GM20000 (cell line): ENCODE data around the gene MAGI1.

ENCODE experiments used
- DNase-seq: peaks from one replicate; pipeline ENCODE4 v3.0.0; 2012; ENCODE audit warnings: low spot score
- TF ChIP-seq, protein P1 (sequence below): IDR thresholded peaks from 2 replicates; pipeline ENCODE4 v1.5.1; 2012; ENCODE audit warnings: mild to moderate bottlenecking, control low read depth; ENCODE audit errors: extremely low read depth, missing control alignments

The MAGI1 gene

DNA sequence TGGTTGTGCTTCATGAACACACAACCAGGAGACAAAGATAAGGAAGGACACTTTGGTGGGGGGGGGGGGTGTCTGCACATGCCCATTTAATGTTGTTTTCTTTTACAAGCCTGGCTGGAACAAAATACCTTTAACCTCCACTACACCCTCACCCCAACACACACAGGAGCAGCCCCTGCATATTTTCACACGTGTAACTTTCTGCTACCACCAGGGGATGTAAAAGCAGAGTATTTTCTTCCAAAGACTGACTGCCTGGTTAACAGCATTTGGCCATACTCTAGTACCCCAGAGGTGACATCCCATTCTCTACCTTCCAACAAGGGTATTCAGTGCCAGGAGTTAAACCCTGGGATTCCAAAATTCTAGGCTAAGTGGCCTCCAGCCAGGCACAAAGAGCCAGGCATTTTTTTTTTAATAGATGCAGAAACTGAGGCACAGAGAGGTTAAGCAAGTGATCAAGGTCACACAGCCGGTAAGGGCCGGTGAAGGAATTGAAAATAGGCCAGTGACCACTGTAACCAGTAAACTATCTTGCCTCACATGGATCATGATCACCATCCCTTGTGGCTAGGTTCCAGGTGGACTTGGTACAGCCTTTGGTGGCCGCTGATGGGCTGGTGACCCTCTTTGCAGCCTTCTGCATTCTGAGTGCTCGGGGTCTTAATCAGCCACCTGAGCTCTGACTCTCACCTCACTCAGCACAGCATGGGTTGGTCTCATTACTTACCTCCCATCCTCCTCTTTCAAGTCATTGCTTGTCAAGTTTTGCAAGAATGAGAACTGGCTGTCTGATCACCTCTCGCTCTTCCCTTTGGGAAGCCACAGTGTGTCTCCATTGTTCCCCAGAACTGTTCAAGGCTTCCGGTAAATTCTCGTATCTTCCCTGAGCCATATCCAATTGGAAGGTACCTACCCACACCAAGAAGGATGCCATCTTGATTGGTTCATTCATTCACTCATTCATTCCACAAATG lies 20.4 kb downstream of the MAGI1 start:
- TF ChIP-seq, protein P1, sequence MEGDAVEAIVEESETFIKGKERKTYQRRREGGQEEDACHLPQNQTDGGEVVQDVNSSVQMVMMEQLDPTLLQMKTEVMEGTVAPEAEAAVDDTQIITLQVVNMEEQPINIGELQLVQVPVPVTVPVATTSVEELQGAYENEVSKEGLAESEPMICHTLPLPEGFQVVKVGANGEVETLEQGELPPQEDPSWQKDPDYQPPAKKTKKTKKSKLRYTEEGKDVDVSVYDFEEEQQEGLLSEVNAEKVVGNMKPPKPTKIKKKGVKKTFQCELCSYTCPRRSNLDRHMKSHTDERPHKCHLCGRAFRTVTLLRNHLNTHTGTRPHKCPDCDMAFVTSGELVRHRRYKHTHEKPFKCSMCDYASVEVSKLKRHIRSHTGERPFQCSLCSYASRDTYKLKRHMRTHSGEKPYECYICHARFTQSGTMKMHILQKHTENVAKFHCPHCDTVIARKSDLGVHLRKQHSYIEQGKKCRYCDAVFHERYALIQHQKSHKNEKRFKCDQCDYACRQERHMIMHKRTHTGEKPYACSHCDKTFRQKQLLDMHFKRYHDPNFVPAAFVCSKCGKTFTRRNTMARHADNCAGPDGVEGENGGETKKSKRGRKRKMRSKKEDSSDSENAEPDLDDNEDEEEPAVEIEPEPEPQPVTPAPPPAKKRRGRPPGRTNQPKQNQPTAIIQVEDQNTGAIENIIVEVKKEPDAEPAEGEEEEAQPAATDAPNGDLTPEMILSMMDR = no peak
- DNase-seq = no peak

DNA sequence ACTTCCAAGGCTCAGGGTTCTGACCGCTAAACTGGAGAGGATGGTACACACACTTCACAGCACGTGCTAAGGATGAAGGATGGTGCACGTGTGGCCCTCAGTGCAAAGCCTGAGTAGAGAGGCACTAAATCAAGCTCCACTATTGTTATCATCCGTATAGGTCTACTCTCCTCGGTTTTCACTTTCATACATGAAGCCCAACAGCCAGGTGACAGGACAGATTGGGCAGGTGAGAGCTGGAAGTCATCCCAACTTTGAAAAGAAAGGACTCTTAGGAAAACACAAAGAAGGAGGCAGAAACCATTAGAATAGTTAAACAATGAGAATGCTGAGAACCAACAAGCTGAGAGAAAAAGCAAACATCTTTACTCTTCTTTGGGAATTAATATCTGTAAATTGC lies 21.1 kb downstream of the MAGI1 start:
- TF ChIP-seq, protein P1 = no peak
- DNase-seq = no peak

DNA sequence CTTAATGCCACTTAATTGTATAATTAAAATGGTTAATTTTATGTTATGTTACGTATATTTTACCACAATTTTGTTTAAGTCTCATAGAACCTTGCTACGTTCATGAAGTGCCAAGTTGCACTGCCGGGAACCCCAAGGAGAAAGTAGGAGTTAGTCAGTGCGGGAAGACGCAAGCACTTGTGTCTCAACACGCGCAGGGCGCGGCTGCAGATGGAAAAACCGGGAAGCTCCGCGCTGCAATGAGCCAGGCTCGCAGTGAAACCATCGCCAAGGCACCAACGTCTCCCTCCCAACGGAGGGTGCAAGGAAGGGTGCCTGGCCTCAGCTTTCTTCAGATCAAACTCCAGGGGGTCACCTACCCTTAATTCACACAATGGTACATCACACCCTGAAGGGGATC lies 21.6 kb downstream of the MAGI1 start:
- TF ChIP-seq, protein P1 = no peak
- DNase-seq = no peak

DNA sequence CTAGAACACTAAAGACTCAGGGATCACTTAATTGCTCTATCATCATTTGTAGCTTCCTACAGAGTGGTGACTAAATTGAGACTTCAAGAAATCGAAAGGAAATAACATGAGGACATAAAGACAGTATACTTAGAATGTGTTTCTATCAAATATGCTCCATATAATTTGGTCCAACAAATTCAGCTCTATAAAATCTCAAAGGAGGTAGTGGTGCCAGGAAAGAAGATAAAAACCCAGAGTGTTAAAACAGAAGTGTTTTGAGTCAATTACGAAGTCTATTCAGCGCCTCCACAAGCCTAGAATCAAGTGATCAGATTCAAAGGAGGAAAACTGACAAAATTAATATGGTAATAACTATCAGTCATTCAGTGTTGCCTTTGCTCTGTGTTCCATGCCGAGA lies 22.9 kb downstream of the MAGI1 start:
- no peak for DNase-seq
- TF ChIP-seq, protein P1 = no peak

DNA sequence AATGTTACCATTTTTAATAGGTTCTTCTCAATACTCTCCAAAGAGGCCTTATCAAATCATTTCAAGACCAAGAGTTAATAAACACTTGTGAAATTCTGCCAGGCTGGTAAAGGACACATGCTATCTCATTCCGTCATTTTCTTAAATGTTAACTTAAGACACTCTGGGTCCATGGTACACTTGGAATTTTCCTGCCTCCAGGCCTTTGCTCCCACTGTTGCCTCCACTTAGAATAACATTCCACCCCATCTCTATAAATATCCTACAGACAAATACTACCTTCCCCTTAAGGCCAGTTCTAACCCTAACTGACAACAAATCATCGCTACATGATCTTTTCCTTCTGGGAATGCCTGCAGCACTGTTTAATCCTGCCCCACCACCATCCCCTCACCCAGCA lies 24.1 kb downstream of the MAGI1 start:
- TF ChIP-seq, protein P1 = no peak
- no peak for DNase-seq

DNA sequence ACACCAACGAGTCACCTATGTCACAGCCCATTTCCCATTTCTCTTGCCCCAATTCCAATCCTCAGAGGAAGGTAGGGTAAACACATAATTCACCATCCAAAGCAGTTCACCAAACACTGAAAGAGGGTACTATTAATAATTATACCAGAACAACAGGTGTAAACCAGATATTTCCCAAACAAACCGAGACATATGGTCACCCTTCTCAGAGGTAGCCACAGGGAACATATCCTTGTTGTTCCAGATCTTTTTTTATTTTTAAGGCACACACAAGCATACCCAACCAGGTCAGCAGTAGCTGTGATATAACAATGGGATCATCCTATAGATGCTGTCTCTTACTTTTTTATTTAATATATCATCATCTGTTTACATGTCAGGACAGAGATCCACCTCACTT lies 24.7 kb downstream of the MAGI1 start:
- TF ChIP-seq, protein P1 = no peak
- no peak for DNase-seq

DNA sequence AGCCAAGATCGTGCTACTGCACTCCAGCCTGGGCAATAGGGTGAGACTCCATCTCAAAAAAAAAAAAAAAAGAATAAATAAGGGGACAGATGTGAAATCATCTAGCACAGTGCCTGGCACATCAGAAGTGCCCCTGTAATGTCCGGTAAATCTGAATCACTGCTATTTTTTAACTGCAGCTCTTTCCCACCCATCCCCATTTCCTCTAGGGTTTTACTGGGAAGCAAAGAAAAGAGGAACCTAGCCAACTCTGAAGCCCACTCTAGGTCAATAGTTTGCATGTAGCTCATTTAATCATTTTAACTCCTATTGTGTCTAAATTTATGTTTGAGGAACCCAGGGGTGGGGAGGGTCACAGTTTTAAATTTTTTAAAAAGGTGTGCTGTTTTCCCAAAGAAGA lies 26.0 kb downstream of the MAGI1 start:
- TF ChIP-seq, protein P1 = no peak
- no peak for DNase-seq
